K562 (cell line): ENCODE results near the gene AKT1S1. TPM values are rescaled to one million over a fixed set of nuclear protein-coding genes. Genes with fewer than 3 reads are reported as not detected.
A peak's percentile ranks its signal among the peaks of the same experiment; 100 is the strongest.

Experiments
- ADNP ChIP-seq: fragments of 200-800 bp; sonication (Bioruptor generic); IDR thresholded peaks from 2 replicates; pipeline ENCODE4 v1.6.1; 2016; ENCODE audit warnings: missing genetic modification characterization, missing compliant biosample characterization
- ATF7 ChIP-seq: fragments of 450-650 bp; IDR thresholded peaks from 2 replicates; pipeline ENCODE4 v1.7.1; 2014; ENCODE audit warnings: mild to moderate bottlenecking, moderate library complexity
- ERF ChIP-seq: fragments of 450-650 bp; formaldehyde crosslinking; IDR thresholded peaks from 2 replicates; pipeline ENCODE4 v1.4.0; 2020; ENCODE audit warnings: mild to moderate bottlenecking, mixed read lengths
- JUND ChIP-seq, 2 experiments: IDR thresholded peaks; 2 replicates in 1 of 2; 3 replicates in 1 of 2; pipeline ENCODE4 v1.6.1; 2011; ENCODE audit warnings: borderline replicate concordance in 2 of 2, low read depth in 2 of 2, low read length in 2 of 2, improper control_type of control experiment in 1 of 2, missing biosample characterization in 1 of 2, missing genetic modification characterization in 1 of 2, missing genetic modification reagents in 1 of 2
- LCOR ChIP-seq: sonication (generic); formaldehyde crosslinking; IDR thresholded peaks from 2 replicates; pipeline ENCODE4 v1.8.0; 2022; ENCODE audit warnings: mild to moderate bottlenecking, missing genetic modification reagents
- NRF1 ChIP-seq, 2 experiments: fragments of 450-650 bp; IDR thresholded peaks in 1 of 2; conservative IDR thresholded peaks in 1 of 2; 2 replicates each; pipeline ENCODE4 v1.6.1; 2014; ENCODE audit warnings: mild to moderate bottlenecking in 2 of 2
- PHB ChIP-seq: fragments of 250-450 bp; sonication (Bioruptor Pico); IDR thresholded peaks from 2 replicates; pipeline ENCODE4 v1.5.0; 2021
- RBM14 ChIP-seq: fragments of 200-400 bp; formaldehyde crosslinking; IDR thresholded peaks from 2 replicates; pipeline ENCODE4 v1.6.1; 2018; ENCODE audit warnings: low read depth, mild to moderate bottlenecking, low read length, moderate library complexity, borderline replicate concordance; ENCODE audit not compliant: insufficient read depth
- SIN3A ChIP-seq, 2 experiments: fragments of 150-350 bp in 1 of 2; IDR thresholded peaks; 2 replicates each; pipeline ENCODE4 v1.6.1; 2011 to 2016; ENCODE audit warnings: borderline replicate concordance in 2 of 2, low read depth in 2 of 2, low read length in 2 of 2, mild to moderate bottlenecking in 2 of 2, moderate library complexity in 2 of 2; ENCODE audit not compliant: control insufficient read depth in 1 of 2
- SMC3 ChIP-seq: conservative IDR thresholded peaks from 2 replicates; pipeline ENCODE4 v1.6.1; 2011; ENCODE audit warnings: low read depth, low read length, improper control_type of control experiment; ENCODE audit not compliant: insufficient read depth
- SUPT5H ChIP-seq: fragments of 450-650 bp; IDR thresholded peaks from 2 replicates; pipeline ENCODE4 v1.6.1; 2016
- ZFX ChIP-seq: sonication (generic); formaldehyde crosslinking; IDR thresholded peaks from 2 replicates; pipeline ENCODE4 v1.8.0; 2022; ENCODE audit warnings: mild to moderate bottlenecking, missing genetic modification reagents, moderate library complexity
- ZNF408 ChIP-seq: fragments of 250-450 bp; sonication (Bioruptor Pico); IDR thresholded peaks from 2 replicates; pipeline ENCODE4 v1.4.0; 2020; ENCODE audit warnings: low read depth, mild to moderate bottlenecking, moderate library complexity
- polyA plus RNA-seq, 8 experiments: library from polyadenylated mRNA; depleted of rRNA in 4 of 8; stranded (reverse) in 5 of 8; unstranded in 3 of 8; fragments of >200 nt; fragmentation: Nextera tagmentation in 2 of 8; fragmentation: Illumina TruSeq in 1 of 8; extraction: Ambion mirVana in 2 of 8; extraction: Trizol in 1 of 8; gene quantifications; 2 replicates each; pipeline versions ENCODE4 v1.2.1 to v1.2.3, GENCODE V29; 2011 to 2014; ENCODE audit warnings: inconsistent platforms in 1 of 8, missing spikeins in 1 of 8
- total RNA-seq, 7 experiments: library from RNA; depleted of rRNA in 6 of 7; stranded (reverse); fragments of >200 nt in 6 of 7; fragmentation: Illumina TruSeq in 2 of 7; extraction: Trizol in 2 of 7; gene quantifications; 2 replicates each; pipeline versions ENCODE4 v1.2.1 to v1.2.3, GENCODE V29; 2011 to 2021; ENCODE audit warnings: low replicate concordance in 1 of 7
- TF ChIP-seq, protein P1 (sequence below): IDR thresholded peaks from 2 replicates; pipeline ENCODE4 v1.6.1; 2016; ENCODE audit warnings: missing genetic modification characterization, missing compliant biosample characterization
- TF ChIP-seq, protein P2 (sequence below): fragments of 250-450 bp; sonication (Bioruptor Pico); IDR thresholded peaks from 2 replicates; pipeline ENCODE4 v1.5.0; 2020; ENCODE audit warnings: mild to moderate bottlenecking, borderline replicate concordance
- TF ChIP-seq, protein P3 (sequence below): sonication (generic); formaldehyde crosslinking; IDR thresholded peaks from 2 replicates; pipeline ENCODE4 v1.8.1; 2023; ENCODE audit warnings: mild to moderate bottlenecking, missing genetic modification reagents, moderate library complexity
- TF ChIP-seq, protein P4 (sequence below): fragments of 450-650 bp; IDR thresholded peaks from 2 replicates; pipeline ENCODE4 v1.6.1; 2017; ENCODE audit warnings: antibody characterized with exemption, mild to moderate bottlenecking

Gene AKT1S1
- total and polyA plus RNA-seq, 9 of the 15 experiments (the other 6 are each of a cell fraction or from before 2014, with no cell fraction given), result 1.2 to 50.3 (median 17.1) TPM

DNA sequence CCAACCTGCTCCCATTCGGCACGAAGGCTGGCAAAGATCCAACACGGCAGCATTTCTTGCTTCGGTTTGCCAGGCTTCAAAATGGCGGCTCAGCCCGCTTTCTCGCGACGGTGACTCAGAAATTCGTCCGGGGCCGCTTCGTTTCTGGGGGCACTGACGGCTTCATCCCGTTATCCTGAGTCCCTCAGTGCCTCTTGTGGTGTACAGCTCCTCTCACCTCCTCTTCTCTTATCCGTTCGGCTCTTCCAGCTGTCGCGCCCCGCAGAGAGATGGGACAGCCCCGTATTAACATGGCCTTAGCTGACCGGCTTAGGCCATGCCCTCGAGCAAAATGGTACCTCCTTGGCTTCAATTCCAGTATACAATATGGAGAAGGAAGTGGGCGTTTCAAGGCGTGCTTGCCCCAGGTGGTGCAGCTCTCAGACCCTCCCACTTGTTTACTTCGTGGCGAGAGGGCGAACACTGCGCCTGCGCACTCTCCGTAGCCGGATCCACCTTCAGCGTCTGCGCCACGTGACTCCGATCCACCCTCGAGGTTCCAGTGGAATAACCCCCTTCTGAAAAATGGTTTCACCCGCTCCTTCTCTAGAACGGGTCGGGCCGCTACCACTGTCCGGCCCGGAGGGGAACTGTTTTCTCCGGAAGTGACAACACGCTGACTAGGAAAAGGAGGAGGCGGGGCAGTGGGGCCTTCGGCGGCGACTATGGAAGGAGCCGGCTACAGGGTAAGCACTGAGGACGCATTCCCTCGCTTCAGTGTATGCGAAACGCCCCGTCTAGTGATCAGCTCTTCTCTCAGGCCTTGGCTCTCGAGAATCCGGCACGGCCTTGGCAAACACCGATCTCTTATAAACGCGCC lies at the start of gene AKT1S1, which contains the start of gene TBC1D17 (continued):
- TF ChIP-seq RBM14 (no peak), LCOR (0 out of 2 replicates have a peak, but pooled peaks have one; percentile 21), ADNP (tag) (no peak), JUND (IDR thresholded peaks at IDR 0.05; ENCODE audit: borderline replicate concordance, low read depth, low read length) (peak; percentile 98), JUND (tag; IDR thresholded peaks at IDR 0.05; ENCODE audit: borderline replicate concordance, low read depth, low read length) (no peak; the same call in 1 of the 3 replicates), SUPT5H (peak; percentile 84), SMC3 (no peak), ATF7 (peak; percentile 100), SIN3A (IDR thresholded peaks at IDR 0.05; ENCODE audit: borderline replicate concordance in 2 of 2, control insufficient read depth in 1 of 2, low read depth in 2 of 2, low read length in 2 of 2) (peak in 1 of 2 experiments; percentile 64; a peak in 2 of 4 replicates), PHB (CRISPR knock-in tag) (no peak), NRF1 (conservative IDR thresholded peaks at IDR 0.05 in 1 of 2, IDR thresholded peaks at IDR 0.05 in 1 of 2) (peak; percentile 98 to 99), ZNF408 (CRISPR knock-in tag) (no peak), ERF (CRISPR knock-in tag) (peak; percentile 87; the same call in 1 of the 2 replicates), ZFX (CRISPR knock-in tag) (peak; percentile 99)
- TF ChIP-seq, protein P1, sequence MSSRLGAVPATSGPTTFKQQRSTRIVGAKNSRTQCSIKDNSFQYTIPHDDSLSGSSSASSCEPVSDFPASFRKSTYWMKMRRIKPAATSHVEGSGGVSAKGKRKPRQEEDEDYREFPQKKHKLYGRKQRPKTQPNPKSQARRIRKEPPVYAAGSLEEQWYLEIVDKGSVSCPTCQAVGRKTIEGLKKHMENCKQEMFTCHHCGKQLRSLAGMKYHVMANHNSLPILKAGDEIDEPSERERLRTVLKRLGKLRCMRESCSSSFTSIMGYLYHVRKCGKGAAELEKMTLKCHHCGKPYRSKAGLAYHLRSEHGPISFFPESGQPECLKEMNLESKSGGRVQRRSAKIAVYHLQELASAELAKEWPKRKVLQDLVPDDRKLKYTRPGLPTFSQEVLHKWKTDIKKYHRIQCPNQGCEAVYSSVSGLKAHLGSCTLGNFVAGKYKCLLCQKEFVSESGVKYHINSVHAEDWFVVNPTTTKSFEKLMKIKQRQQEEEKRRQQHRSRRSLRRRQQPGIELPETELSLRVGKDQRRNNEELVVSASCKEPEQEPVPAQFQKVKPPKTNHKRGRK (tag), result no peak
- TF ChIP-seq, protein P2, sequence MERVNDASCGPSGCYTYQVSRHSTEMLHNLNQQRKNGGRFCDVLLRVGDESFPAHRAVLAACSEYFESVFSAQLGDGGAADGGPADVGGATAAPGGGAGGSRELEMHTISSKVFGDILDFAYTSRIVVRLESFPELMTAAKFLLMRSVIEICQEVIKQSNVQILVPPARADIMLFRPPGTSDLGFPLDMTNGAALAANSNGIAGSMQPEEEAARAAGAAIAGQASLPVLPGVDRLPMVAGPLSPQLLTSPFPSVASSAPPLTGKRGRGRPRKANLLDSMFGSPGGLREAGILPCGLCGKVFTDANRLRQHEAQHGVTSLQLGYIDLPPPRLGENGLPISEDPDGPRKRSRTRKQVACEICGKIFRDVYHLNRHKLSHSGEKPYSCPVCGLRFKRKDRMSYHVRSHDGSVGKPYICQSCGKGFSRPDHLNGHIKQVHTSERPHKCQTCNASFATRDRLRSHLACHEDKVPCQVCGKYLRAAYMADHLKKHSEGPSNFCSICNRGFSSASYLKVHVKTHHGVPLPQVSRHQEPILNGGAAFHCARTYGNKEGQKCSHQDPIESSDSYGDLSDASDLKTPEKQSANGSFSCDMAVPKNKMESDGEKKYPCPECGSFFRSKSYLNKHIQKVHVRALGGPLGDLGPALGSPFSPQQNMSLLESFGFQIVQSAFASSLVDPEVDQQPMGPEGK (CRISPR knock-in tag), result no peak
- TF ChIP-seq, protein P3, sequence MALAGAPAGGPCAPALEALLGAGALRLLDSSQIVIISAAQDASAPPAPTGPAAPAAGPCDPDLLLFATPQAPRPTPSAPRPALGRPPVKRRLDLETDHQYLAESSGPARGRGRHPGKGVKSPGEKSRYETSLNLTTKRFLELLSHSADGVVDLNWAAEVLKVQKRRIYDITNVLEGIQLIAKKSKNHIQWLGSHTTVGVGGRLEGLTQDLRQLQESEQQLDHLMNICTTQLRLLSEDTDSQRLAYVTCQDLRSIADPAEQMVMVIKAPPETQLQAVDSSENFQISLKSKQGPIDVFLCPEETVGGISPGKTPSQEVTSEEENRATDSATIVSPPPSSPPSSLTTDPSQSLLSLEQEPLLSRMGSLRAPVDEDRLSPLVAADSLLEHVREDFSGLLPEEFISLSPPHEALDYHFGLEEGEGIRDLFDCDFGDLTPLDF (CRISPR knock-in tag), result peak; percentile 23; the same call in 1 of the 2 replicates
- TF ChIP-seq, protein P4, sequence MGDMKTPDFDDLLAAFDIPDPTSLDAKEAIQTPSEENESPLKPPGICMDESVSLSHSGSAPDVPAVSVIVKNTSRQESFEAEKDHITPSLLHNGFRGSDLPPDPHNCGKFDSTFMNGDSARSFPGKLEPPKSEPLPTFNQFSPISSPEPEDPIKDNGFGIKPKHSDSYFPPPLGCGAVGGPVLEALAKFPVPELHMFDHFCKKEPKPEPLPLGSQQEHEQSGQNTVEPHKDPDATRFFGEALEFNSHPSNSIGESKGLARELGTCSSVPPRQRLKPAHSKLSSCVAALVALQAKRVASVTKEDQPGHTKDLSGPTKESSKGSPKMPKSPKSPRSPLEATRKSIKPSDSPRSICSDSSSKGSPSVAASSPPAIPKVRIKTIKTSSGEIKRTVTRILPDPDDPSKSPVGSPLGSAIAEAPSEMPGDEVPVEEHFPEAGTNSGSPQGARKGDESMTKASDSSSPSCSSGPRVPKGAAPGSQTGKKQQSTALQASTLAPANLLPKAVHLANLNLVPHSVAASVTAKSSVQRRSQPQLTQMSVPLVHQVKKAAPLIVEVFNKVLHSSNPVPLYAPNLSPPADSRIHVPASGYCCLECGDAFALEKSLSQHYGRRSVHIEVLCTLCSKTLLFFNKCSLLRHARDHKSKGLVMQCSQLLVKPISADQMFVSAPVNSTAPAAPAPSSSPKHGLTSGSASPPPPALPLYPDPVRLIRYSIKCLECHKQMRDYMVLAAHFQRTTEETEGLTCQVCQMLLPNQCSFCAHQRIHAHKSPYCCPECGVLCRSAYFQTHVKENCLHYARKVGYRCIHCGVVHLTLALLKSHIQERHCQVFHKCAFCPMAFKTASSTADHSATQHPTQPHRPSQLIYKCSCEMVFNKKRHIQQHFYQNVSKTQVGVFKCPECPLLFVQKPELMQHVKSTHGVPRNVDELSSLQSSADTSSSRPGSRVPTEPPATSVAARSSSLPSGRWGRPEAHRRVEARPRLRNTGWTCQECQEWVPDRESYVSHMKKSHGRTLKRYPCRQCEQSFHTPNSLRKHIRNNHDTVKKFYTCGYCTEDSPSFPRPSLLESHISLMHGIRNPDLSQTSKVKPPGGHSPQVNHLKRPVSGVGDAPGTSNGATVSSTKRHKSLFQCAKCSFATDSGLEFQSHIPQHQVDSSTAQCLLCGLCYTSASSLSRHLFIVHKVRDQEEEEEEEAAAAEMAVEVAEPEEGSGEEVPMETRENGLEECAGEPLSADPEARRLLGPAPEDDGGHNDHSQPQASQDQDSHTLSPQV, result no peak
